PC-3 (cell line): ENCODE results near the gene TCEANC.

Experiments
- EZH2 ChIP-seq: fragments of 300-600 bp; sonication (generic); IDR thresholded peaks from one replicate; pipeline ENCODE4 v1.6.1; 2017; ENCODE audit warnings: antibody characterized with exemption, mild to moderate bottlenecking, low read length; ENCODE audit not compliant: unreplicated experiment
- EZH2phosphoT487 ChIP-seq: fragments of 300-600 bp; sonication (generic); IDR thresholded peaks from 2 replicates; pipeline ENCODE4 v1.6.1; 2018; ENCODE audit warnings: mild to moderate bottlenecking, antibody characterized with exemption, low read length, borderline replicate concordance
- TF ChIP-seq, protein P1 (sequence below): fragments of 300-600 bp; sonication (generic); conservative IDR thresholded peaks from 2 replicates; pipeline ENCODE4 v1.5.1; 2017; ENCODE audit warnings: antibody characterized with exemption, low read depth, mild to moderate bottlenecking, low read length

DNA sequence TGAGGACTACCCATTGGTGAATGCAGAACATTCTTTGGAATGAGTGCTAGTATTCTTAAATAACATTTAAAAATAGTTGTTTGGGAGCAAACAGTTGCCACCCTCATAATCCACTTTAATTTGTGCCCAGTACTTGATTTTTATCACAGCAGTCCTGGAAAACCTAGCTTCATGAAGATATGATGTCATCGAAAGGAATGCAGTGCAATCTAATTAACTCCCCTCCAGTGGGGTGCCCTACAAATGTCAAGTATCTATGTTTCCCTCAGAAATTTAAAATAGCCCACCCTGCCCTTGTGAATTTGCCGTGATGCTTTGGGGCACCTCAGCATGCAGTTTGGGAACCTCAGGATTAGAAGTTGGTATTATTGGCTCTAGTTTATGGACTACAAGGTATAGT, 41.4 kb downstream of the TCEANC start:
- TF ChIP-seq, protein P1, sequence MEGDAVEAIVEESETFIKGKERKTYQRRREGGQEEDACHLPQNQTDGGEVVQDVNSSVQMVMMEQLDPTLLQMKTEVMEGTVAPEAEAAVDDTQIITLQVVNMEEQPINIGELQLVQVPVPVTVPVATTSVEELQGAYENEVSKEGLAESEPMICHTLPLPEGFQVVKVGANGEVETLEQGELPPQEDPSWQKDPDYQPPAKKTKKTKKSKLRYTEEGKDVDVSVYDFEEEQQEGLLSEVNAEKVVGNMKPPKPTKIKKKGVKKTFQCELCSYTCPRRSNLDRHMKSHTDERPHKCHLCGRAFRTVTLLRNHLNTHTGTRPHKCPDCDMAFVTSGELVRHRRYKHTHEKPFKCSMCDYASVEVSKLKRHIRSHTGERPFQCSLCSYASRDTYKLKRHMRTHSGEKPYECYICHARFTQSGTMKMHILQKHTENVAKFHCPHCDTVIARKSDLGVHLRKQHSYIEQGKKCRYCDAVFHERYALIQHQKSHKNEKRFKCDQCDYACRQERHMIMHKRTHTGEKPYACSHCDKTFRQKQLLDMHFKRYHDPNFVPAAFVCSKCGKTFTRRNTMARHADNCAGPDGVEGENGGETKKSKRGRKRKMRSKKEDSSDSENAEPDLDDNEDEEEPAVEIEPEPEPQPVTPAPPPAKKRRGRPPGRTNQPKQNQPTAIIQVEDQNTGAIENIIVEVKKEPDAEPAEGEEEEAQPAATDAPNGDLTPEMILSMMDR = no peak
- TF ChIP-seq EZH2phosphoT487 = no peak
- no peak for TF ChIP-seq EZH2
